ENCODE results near the gene SUPT4H1.

GRCh38 chr17:58345500-58345899 lies 6.5 kb downstream of the SUPT4H1 start:
- no peak for TF ChIP-seq POLR2A (IDR thresholded peaks at IDR 0.05)
- no peak for TF ChIP-seq CTCF (IDR thresholded peaks at IDR 0.05 in 8 of 11, conservative IDR thresholded peaks at IDR 0.05 in 3 of 11)

Measured in spleen (tissue), 7 donors.